GM23338 (cell line): ENCODE measurements around the gene LDLRAD3. TPM values are rescaled to one million over a fixed set of nuclear protein-coding genes. Genes with fewer than 3 reads are reported as not detected.
A peak's percentile ranks its signal among the peaks of the same experiment; 100 is the strongest.

ENCODE experiments used
- ATAC-seq: fragments of 200-7000 bp; cut with Tn5 transposase; 3 replicates; pipeline ENCODE4 v1.9.1; 2020
- DNase-seq: peaks from one replicate; pipeline ENCODE4 v3.0.0-alpha.2; 2015; ENCODE audit warnings: low spot score
- H2AFZ ChIP-seq: fragments of 200-600 bp; sonication (generic); 2 replicates; pipeline ENCODE4 v1.8.0; 2016; ENCODE audit warnings: antibody characterized with exemption, mild to moderate bottlenecking, moderate library complexity
- H3F3A ChIP-seq: fragments of 200-600 bp; sonication (generic); replicated peaks from 2 replicates; pipeline ENCODE4 v1.8.0; 2017; ENCODE audit warnings: antibody characterized with exemption, mixed run types, low read depth
- H3K27ac ChIP-seq: fragments of 200-600 bp; sonication (generic); 2 replicates; pipeline ENCODE4 v1.6.1; 2016; ENCODE audit warnings: low read depth
- H3K27me3 ChIP-seq: fragments of 200-600 bp; sonication (generic); 2 replicates; pipeline ENCODE4 v1.8.0; 2016; ENCODE audit warnings: mild to moderate bottlenecking, mixed run types, moderate library complexity; ENCODE audit not compliant: insufficient read depth
- H3K36me3 ChIP-seq: fragments of 200-600 bp; sonication (generic); 2 replicates; pipeline ENCODE4 v1.8.0; 2016; ENCODE audit warnings: mild to moderate bottlenecking; ENCODE audit not compliant: insufficient read depth
- H3K4me1 ChIP-seq: fragments of 200-600 bp; sonication (generic); 2 replicates; pipeline ENCODE4 v1.8.0; 2016; ENCODE audit warnings: mild to moderate bottlenecking, moderate library complexity; ENCODE audit not compliant: insufficient read depth
- H3K4me2 ChIP-seq: fragments of 200-600 bp; sonication (generic); 2 replicates; pipeline ENCODE4 v1.7.1; 2017; ENCODE audit warnings: mixed run types
- H3K4me3 ChIP-seq: fragments of 200-600 bp; sonication (generic); 2 replicates; pipeline ENCODE4 v1.6.1; 2016; ENCODE audit warnings: mixed run types
- H3K79me2 ChIP-seq: fragments of 200-600 bp; sonication (generic); replicated peaks from 2 replicates; pipeline ENCODE4 v1.8.0; 2017; ENCODE audit warnings: mild to moderate bottlenecking; ENCODE audit not compliant: insufficient read depth
- H3K9me2 ChIP-seq: fragments of 200-600 bp; sonication (generic); 2 replicates; pipeline ENCODE4 v1.8.0; 2017; ENCODE audit not compliant: insufficient read depth
- H4K20me1 ChIP-seq: fragments of 200-600 bp; sonication (generic); replicated peaks from 2 replicates; pipeline ENCODE4 v1.8.0; 2017; ENCODE audit warnings: mild to moderate bottlenecking; ENCODE audit not compliant: insufficient read depth
- H3K27ac Mint-ChIP-seq: 2 replicates; pipeline ENCODE4 v1.8.0; 2020; ENCODE audit warnings: inconsistent platforms, mild to moderate bottlenecking, moderate library complexity, mixed read lengths
- H3K27me3 Mint-ChIP-seq: 3 replicates; pipeline ENCODE4 v1.8.0; 2022; ENCODE audit warnings: low read depth, mild to moderate bottlenecking, moderate library complexity, mixed read lengths, inconsistent platforms; ENCODE audit not compliant: insufficient read depth, poor library complexity
- H3K36me3 Mint-ChIP-seq: 3 replicates; pipeline ENCODE4 v1.8.0; 2021; ENCODE audit warnings: low read depth, mild to moderate bottlenecking, inconsistent platforms, moderate library complexity, mixed read lengths
- H3K4me1 Mint-ChIP-seq: 3 replicates; pipeline ENCODE4 v1.8.0; 2020; ENCODE audit warnings: mild to moderate bottlenecking, inconsistent platforms, mixed read lengths
- H3K4me3 Mint-ChIP-seq: 3 replicates; pipeline ENCODE4 v1.8.0; 2021; ENCODE audit warnings: moderate library complexity, mild to moderate bottlenecking, inconsistent platforms, mixed read lengths
- H3K9me3 Mint-ChIP-seq: 3 replicates; pipeline ENCODE4 v1.8.0; 2020; ENCODE audit warnings: moderate library complexity, mild to moderate bottlenecking, inconsistent platforms, mixed read lengths
- CREB1 ChIP-seq: fragments of 250-450 bp; sonication (Bioruptor Pico); IDR thresholded peaks from 2 replicates; pipeline ENCODE4 v1.5.0; 2020; ENCODE audit warnings: low read depth, mild to moderate bottlenecking, moderate library complexity
- CTCF ChIP-seq, 2 experiments: fragments of 200-600 bp in 1 of 2; sonication (generic) in 1 of 2; conservative IDR thresholded peaks; 2 replicates each; pipeline versions ENCODE4 v1.5.1 to v1.6.1; 2016 to 2017; ENCODE audit warnings: antibody characterized with exemption in 2 of 2, low read depth in 2 of 2, mild to moderate bottlenecking in 2 of 2, moderate library complexity in 1 of 2
- EZH2 ChIP-seq: fragments of 200-600 bp; sonication (generic); IDR thresholded peaks from one replicate; pipeline ENCODE4 v1.8.0; 2017; ENCODE audit warnings: antibody characterized with exemption, mild to moderate bottlenecking, low read depth; ENCODE audit not compliant: unreplicated experiment
- JUNB ChIP-seq: IDR thresholded peaks from one replicate; pipeline ENCODE4 v1.6.1; 2016; ENCODE audit warnings: antibody characterized with exemption; ENCODE audit not compliant: unreplicated experiment
- NANOG ChIP-seq: IDR thresholded peaks from 2 replicates; pipeline ENCODE4 v1.6.1; 2016; ENCODE audit warnings: antibody characterized with exemption, borderline replicate concordance
- POLR2AphosphoS5 ChIP-seq: IDR thresholded peaks from 2 replicates; pipeline ENCODE4 v1.6.1; 2016; ENCODE audit warnings: antibody characterized with exemption, low read depth
- REST ChIP-seq: IDR thresholded peaks from one replicate; pipeline ENCODE4 v1.6.1; 2018; ENCODE audit warnings: antibody characterized with exemption; ENCODE audit not compliant: unreplicated experiment
- STAT1 ChIP-seq: IDR thresholded peaks from one replicate; pipeline ENCODE4 v1.6.1; 2016; ENCODE audit warnings: antibody characterized with exemption; ENCODE audit not compliant: unreplicated experiment
- ZNF114 ChIP-seq: fragments of 250-450 bp; sonication (Bioruptor Pico); IDR thresholded peaks from 2 replicates; pipeline ENCODE4 v1.5.0; 2020; ENCODE audit warnings: mild to moderate bottlenecking, moderate library complexity
- ZNF331 ChIP-seq: fragments of 250-450 bp; sonication (Bioruptor Pico); IDR thresholded peaks from 2 replicates; pipeline ENCODE4 v1.5.0; 2020; ENCODE audit warnings: low read depth, mild to moderate bottlenecking, moderate library complexity
- ZNF462 ChIP-seq: fragments of 250-450 bp; sonication (Bioruptor Pico); IDR thresholded peaks from 2 replicates; pipeline ENCODE4 v1.5.0; 2020; ENCODE audit warnings: mild to moderate bottlenecking, moderate library complexity
- polyA plus RNA-seq: library from polyadenylated mRNA; unstranded; fragments of >200 nt; fragmentation: Nextera tagmentation; extraction: Ambion mirVana; gene quantifications from 2 replicates; pipeline ENCODE4 v1.2.1, GENCODE V29; 2016
- total RNA-seq: library from RNA; depleted of rRNA; stranded (reverse); fragments of >200 nt; shearing (Covaris generic); gene quantifications from 2 replicates; pipeline ENCODE4 v1.2.3, GENCODE V29; 2014

Gene LDLRAD3
- total and polyA plus RNA-seq, 2 experiments from 2014 or later, result 8.5 to 19.4 TPM

DNA sequence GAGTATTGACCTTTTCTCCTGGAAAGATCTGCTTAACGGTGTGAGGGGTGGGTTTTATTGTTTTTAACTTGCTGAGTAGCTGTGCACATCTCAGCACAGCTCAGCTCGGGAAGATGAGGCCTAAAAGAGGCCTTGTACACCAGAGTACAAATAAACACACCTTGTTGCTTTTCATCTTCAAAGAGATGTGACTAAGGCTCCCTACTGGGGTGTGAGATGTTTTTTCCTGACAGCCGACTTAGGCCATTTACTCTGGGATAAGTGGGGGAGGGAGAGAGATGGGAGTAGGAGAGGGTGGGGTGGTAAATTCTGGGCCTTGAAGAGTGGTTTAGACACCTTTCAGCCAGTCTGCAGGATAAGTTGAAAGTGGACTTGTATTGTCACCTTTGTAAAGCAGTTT, 2.9 kb downstream of the LDLRAD3 start:
- no peak for TF ChIP-seq CREB1 (CRISPR knock-in tag)
- TF ChIP-seq POLR2AphosphoS5, result no peak
- TF ChIP-seq ZNF331 (CRISPR knock-in tag), result no peak
- TF ChIP-seq CTCF (conservative IDR thresholded peaks at IDR 0.05; ENCODE audit: low read depth in 2 of 2), result no peak
- no peak for TF ChIP-seq NANOG
- no peak for TF ChIP-seq JUNB
- TF ChIP-seq REST, result no peak
- TF ChIP-seq ZNF462 (CRISPR knock-in tag), result no peak
- TF ChIP-seq EZH2, result no peak
- TF ChIP-seq STAT1, result no peak
- TF ChIP-seq ZNF114 (CRISPR knock-in tag), result no peak
- Mint-ChIP-seq H3K36me3 (no peaks in the 10 kb centered on the region; the same call in 2 of the 3 replicates), H3K27me3 (peaks cover 18% of the 10 kb centered on the region), H3K9me3 (no peaks in the 10 kb centered on the region; the same call in 1 of the 3 replicates), H3K4me3 (no peak overlapping the region), H3K27ac (no peak overlapping the region), H3K4me1 (peaks cover 52% of the 10 kb centered on the region)
- H3F3A ChIP-seq, result no peaks in the 10 kb centered on the region
- H3K27me3 ChIP-seq, result peaks cover 27% of the 10 kb centered on the region
- H3K9me2 ChIP-seq, result no peaks in the 10 kb centered on the region
- peaks cover 57% of the 10 kb centered on the region for H3K4me1 ChIP-seq
- no peaks in the 10 kb centered on the region for H3K36me3 ChIP-seq
- H3K4me3 ChIP-seq, result no peak overlapping the region
- H3K79me2 ChIP-seq, result peaks cover 75% of the 10 kb centered on the region
- no peak for DNase-seq
- H3K27ac ChIP-seq, result no peak overlapping the region
- no peak overlapping the region for H2AFZ ChIP-seq
- H4K20me1 ChIP-seq, result peaks cover 48% of the 10 kb centered on the region
- ATAC-seq, result no peak
- H3K4me2 ChIP-seq, result peak overlapping the region; percentile 43
